Measurements from ENCODE around the gene SLC6A4. TPM values are rescaled to one million over a fixed set of nuclear protein-coding genes. Genes with fewer than 3 reads are reported as not detected.

SLC6A4 gene
- total and polyA plus RNA-seq, 8 donors, result 0.18 to 0.55 TPM; not detected in 6

DNA sequence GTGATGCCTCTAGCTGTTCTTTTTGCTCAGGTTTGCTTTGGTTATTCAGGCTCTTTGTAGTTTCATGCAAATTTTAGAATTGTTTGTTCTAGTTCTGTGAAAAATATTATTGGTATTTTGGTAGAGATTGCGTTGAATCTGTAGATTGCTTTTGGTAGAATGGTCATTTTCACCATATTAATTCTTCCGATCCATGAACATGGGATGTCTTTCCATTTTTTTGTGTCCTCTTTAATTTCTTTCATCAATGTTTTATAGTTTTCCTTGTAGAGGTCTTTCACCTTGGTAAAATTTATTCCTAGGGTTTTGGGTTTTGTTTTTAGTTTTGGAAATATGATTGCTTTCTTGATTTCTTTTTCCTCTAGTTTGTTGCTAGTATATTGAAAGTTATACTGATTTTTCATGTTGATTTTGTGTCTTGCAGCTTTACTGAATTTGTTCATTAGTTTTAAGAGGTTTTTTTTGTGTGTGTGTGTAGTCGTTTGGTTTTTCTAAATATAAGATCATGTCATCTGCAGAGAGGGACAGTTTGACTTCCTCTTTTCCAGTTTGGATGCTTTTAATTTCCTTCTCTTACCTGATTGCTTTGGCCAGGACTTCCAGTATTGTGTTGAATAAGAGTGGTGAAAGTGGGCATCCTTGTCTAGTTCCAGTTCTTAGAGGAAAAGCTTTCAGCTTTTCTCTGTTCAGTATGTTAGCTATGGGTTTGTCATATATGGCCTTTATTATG lies 76.4 kb downstream of the SLC6A4 start:
- no peak overlapping the region for H3K4me3 ChIP-seq
- peaks cover 0 to 7% (median 0%) of the 10 kb centered on the region in 4 donors for H3K9me3 ChIP-seq
- peaks cover 0 to 36% (median 23%) of the 10 kb centered on the region in 4 donors for H3K36me3 ChIP-seq
- H3K27me3 ChIP-seq, result no peaks in the 10 kb centered on the region
- WGBS, 5 donors, result 92 to 97% (median 95%) methylated on average over 3 of the region's 3 CpGs
- no peak overlapping the region for H3K27ac ChIP-seq
- H3K4me1 ChIP-seq, result peaks cover 0 to 12% (median 3%) of the 10 kb centered on the region in 4 donors
- no peak for TF ChIP-seq EP300 (IDR thresholded peaks at IDR 0.05)
- no peak for TF ChIP-seq POLR2A (IDR thresholded peaks at IDR 0.05)
- no peak for TF ChIP-seq CTCF (IDR thresholded peaks at IDR 0.05)
- intact Hi-C loops (cut with DNase I; ENCODE audit: low total_unique reads), result no loop called here
- DNase-seq, result no peak

DNA sequence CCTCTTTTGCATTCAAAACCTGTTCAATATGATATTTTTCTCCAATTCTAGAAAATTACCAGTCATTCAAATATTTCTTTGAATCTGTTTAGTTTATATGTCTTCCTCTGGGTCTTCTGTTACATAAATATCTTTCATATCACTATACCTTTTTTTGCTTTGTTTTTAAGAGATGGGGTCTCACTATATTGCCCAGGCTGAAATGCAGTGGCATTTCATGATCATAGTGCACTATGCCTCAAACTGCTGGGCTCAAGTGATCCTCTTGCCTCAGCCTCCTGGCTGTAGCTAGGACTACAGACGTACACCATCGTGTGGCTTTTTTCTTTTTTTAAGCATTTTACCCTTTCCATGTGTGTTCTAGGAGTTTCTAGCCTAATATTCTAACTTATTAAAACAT lies 80.1 kb downstream of the SLC6A4 start:
- intact Hi-C loops (cut with DNase I; ENCODE audit: low total_unique reads), result no loop called here
- no peak overlapping the region for H3K27ac ChIP-seq
- no peaks in the 10 kb centered on the region for H3K4me1 ChIP-seq
- DNase-seq, result no peak
- H3K4me3 ChIP-seq, result no peak overlapping the region
- WGBS, 5 donors, result 95 to 99% (median 98%) methylated on average over 2 of the region's 2 CpGs
- no peak for TF ChIP-seq POLR2A (IDR thresholded peaks at IDR 0.05)
- TF ChIP-seq EP300 (IDR thresholded peaks at IDR 0.05), result no peak
- no peak for TF ChIP-seq CTCF (IDR thresholded peaks at IDR 0.05)
- TF ChIP-seq POLR2AphosphoS5 (IDR thresholded peaks at IDR 0.05), result no peak
- H3K36me3 ChIP-seq, result peaks cover 0 to 36% (median 20%) of the 10 kb centered on the region in 4 donors
- H3K27me3 ChIP-seq, result no peaks in the 10 kb centered on the region
- H3K9me3 ChIP-seq, result peaks cover 0 to 7% (median 0%) of the 10 kb centered on the region in 4 donors

- Histone ChIP-seq H3K36me3 (peaks cover 0 to 31% (median 17%) of the 10 kb centered on the region in 4 donors), H3K27me3 (no peaks in the 10 kb centered on the region), H3K27ac (no peak overlapping the region), H3K4me1 (peaks cover 0 to 1% (median 0%) of the 10 kb centered on the region in 4 donors), H3K9me3 (no peaks in the 10 kb centered on the region), H3K4me3 (no peak overlapping the region)
- TF ChIP-seq CTCF (IDR thresholded peaks at IDR 0.05) (no peak), POLR2AphosphoS5 (IDR thresholded peaks at IDR 0.05) (no peak), EP300 (IDR thresholded peaks at IDR 0.05) (no peak), POLR2A (IDR thresholded peaks at IDR 0.05) (no peak)
- intact Hi-C loops (cut with DNase I; ENCODE audit: low total_unique reads), result no loop called here
- DNase-seq, result no peak
These were observed 82.0 kb downstream of the SLC6A4 start for GRCh38 chr17:30153463-30153862.

- Histone ChIP-seq H3K9me3 (no peaks in the 10 kb centered on the region), H3K27ac (no peak overlapping the region), H3K4me1 (peaks cover 0 to 6% (median 2%) of the 10 kb centered on the region in 4 donors), H3K36me3 (peaks cover 0 to 26% (median 6%) of the 10 kb centered on the region in 4 donors), H3K27me3 (no peaks in the 10 kb centered on the region), H3K4me3 (no peak overlapping the region)
- peak in 1 of 2 donors; percentile 10 for DNase-seq
- intact Hi-C loops (cut with DNase I; ENCODE audit: low total_unique reads), result no loop called here
- no peak for TF ChIP-seq POLR2A (IDR thresholded peaks at IDR 0.05)
- TF ChIP-seq POLR2AphosphoS5 (IDR thresholded peaks at IDR 0.05), result no peak
- no peak for TF ChIP-seq EP300 (IDR thresholded peaks at IDR 0.05)
- TF ChIP-seq CTCF (IDR thresholded peaks at IDR 0.05), result no peak
- WGBS, 5 donors, result 90 to 98% (median 96%) methylated on average over 4 of the region's 4 CpGs
These were observed 84.0 kb downstream of the SLC6A4 start for GRCh38 chr17:30151471-30151870.

All from stomach (tissue), 9 donors.